K562 (cell line): ENCODE data around the gene CS. TPM values are rescaled to one million over a fixed set of nuclear protein-coding genes. Genes with fewer than 3 reads are reported as not detected.
A peak's percentile ranks its signal among the peaks of the same experiment; 100 is the strongest.

ENCODE experiments used
- ATAC-seq: fragments of 200-7000 bp; cut with Tn5 transposase; 3 replicates; pipeline ENCODE4 v1.9.1; 2020; ENCODE audit warnings: moderate library complexity
- BruUV-seq: library from RNA; stranded (reverse); fragments of 400-500 nt; replicated peaks from 2 replicates; lab custom pipeline; 2021; lab: Mats Ljungman, UMichigan
- CTCF ChIA-PET: fragments of 300-600 bp; formaldehyde crosslinking; extraction: SDS; loops from one replicate; lab custom pipeline; 2021; ENCODE audit warnings: low intra/inter-chr PET ratio; lab: Yijun Ruan, JAX
- POLR2A ChIA-PET: fragments of 300-600, 350-650 bp; sonication (Branson Sonifier 250); formaldehyde crosslinking; extraction: SDS; loops from one replicate; lab custom pipeline; 2021; ENCODE audit warnings: antibody characterized with exemption, inconsistent platforms; lab: Yijun Ruan, JAX
- DNase-seq, 4 experiments: peaks; one replicate each; pipeline versions ENCODE4 v3.0.0 to v3.0.0-alpha.2; 2011 to 2018; ENCODE audit warnings: low spot score in 3 of 4, mixed read lengths in 3 of 4; ENCODE audit errors: extremely low read depth in 1 of 4
- FAIRE-seq: peaks from 2 replicates; lab custom pipeline; 2011; peaks lifted over from hg19 to GRCh38; lab: Jason Lieb, UNC
- H2AFZ ChIP-seq: 2 replicates; pipeline ENCODE4 v1.6.0; 2011; ENCODE audit warnings: low read depth, low read length, control low read depth, inconsistent platforms
- H3K27ac ChIP-seq: fragments of 200-600 bp; 3 replicates; pipeline ENCODE4 v1.8.0; 2011; ENCODE audit warnings: low read depth, mild to moderate bottlenecking, control low read depth, inconsistent platforms, low read length, moderate library complexity, mixed read lengths; ENCODE audit errors: extremely low read depth
- H3K27me3 ChIP-seq, 2 experiments: fragments of 300-600 bp in 1 of 2; 2 replicates in 1 of 2; 3 replicates in 1 of 2; pipeline versions ENCODE4 v1.6.0 to v1.8.0; 2011; ENCODE audit warnings: inconsistent platforms in 2 of 2, low read length in 2 of 2, mild to moderate bottlenecking in 1 of 2, mixed read lengths in 1 of 2, moderate library complexity in 1 of 2; ENCODE audit not compliant: control insufficient read depth in 2 of 2, insufficient read depth in 2 of 2
- H3K36me3 ChIP-seq: fragments of 300-600 bp; 3 replicates; pipeline ENCODE4 v1.8.0; 2011; ENCODE audit warnings: mild to moderate bottlenecking, low read length, inconsistent platforms; ENCODE audit not compliant: control insufficient read depth, insufficient read depth
- H3K4me1 ChIP-seq, 2 experiments: fragments of 200-600 bp in 1 of 2; replicated peaks in 1 of 2; 2 replicates in 1 of 2; 3 replicates in 1 of 2; pipeline versions ENCODE4 v1.5.1 to v1.8.0; 2011; ENCODE audit warnings: inconsistent platforms in 2 of 2, low read length in 2 of 2, mild to moderate bottlenecking in 1 of 2, mixed read lengths in 1 of 2, moderate library complexity in 1 of 2; ENCODE audit not compliant: control insufficient read depth in 2 of 2, insufficient read depth in 2 of 2
- H3K4me2 ChIP-seq: 2 replicates; pipeline ENCODE4 v1.6.1; 2011; ENCODE audit warnings: low read length, control low read depth, inconsistent platforms, mixed read lengths; ENCODE audit not compliant: insufficient read depth
- H3K4me3 ChIP-seq: fragments of 200-600 bp; sonication (generic), shearing (Covaris generic); 2 replicates; pipeline ENCODE4 v1.5.1; 2016; ENCODE audit warnings: control low read depth, inconsistent platforms
- H3K79me2 ChIP-seq: fragments of 200-600 bp; 3 replicates; pipeline ENCODE4 v1.8.0; 2011; ENCODE audit warnings: low read length, inconsistent platforms; ENCODE audit not compliant: control insufficient read depth, insufficient read depth
- H3K9ac ChIP-seq, 2 experiments: 2 replicates each; pipeline versions ENCODE4 v1.6.0 to v1.6.1; 2011; ENCODE audit warnings: low read depth in 2 of 2, low read length in 2 of 2, control low read depth in 1 of 2, inconsistent platforms in 1 of 2, mild to moderate bottlenecking in 1 of 2, mixed read lengths in 1 of 2; ENCODE audit not compliant: insufficient read depth in 1 of 2
- H3K9me1 ChIP-seq: one replicate; pipeline ENCODE4 v1.6.0; 2011; ENCODE audit warnings: inconsistent platforms, mild to moderate bottlenecking, low read length, moderate library complexity; ENCODE audit not compliant: control insufficient read depth, insufficient read depth
- H3K9me3 ChIP-seq: replicated peaks from 2 replicates; pipeline ENCODE4 v1.5.1; 2011; ENCODE audit warnings: low read depth, low read length, inconsistent platforms; ENCODE audit not compliant: control insufficient read depth, insufficient read depth
- H4K20me1 ChIP-seq: replicated peaks from 2 replicates; pipeline ENCODE4 v1.6.1; 2011; ENCODE audit warnings: low read length, inconsistent platforms, mixed read lengths; ENCODE audit not compliant: control insufficient read depth, insufficient read depth
- BDP1 ChIP-seq: IDR thresholded peaks from 3 replicates; pipeline ENCODE4 v1.6.1; 2011; ENCODE audit not compliant: insufficient read length, insufficient read depth
- BRCA1 ChIP-seq, 2 experiments: fragments of 450-650 bp in 1 of 2; sonication (generic) in 1 of 2; formaldehyde crosslinking in 1 of 2; IDR thresholded peaks; 2 replicates each; pipeline versions ENCODE4 v1.5.0 to v1.6.1; 2017 to 2020; ENCODE audit warnings: mild to moderate bottlenecking in 1 of 2, missing genetic modification reagents in 1 of 2
- CUX1 ChIP-seq: fragments of 200-800 bp; sonication (Bioruptor generic); IDR thresholded peaks from 2 replicates; pipeline ENCODE4 v1.6.1; 2016; ENCODE audit warnings: missing genetic modification characterization, missing compliant biosample characterization
- E2F6 ChIP-seq, 2 experiments: IDR thresholded peaks; 2 replicates each; pipeline ENCODE4 v1.6.1; 2011; ENCODE audit warnings: borderline replicate concordance in 1 of 2, control low read depth in 1 of 2, low read depth in 1 of 2, low read length in 1 of 2, mild to moderate bottlenecking in 1 of 2, mixed read lengths in 1 of 2, moderate library complexity in 1 of 2; ENCODE audit not compliant: insufficient read depth in 1 of 2, insufficient read length in 1 of 2, poor library complexity in 1 of 2, severe bottlenecking in 1 of 2; ENCODE audit errors: extremely low read depth in 1 of 2
- FOS ChIP-seq: IDR thresholded peaks from 3 replicates; pipeline ENCODE4 v1.6.1; 2011; ENCODE audit not compliant: insufficient read length; ENCODE audit errors: extremely low read depth
- FOXP1 ChIP-seq: sonication (generic); formaldehyde crosslinking; IDR thresholded peaks from 2 replicates; pipeline ENCODE4 v1.8.0; 2022; ENCODE audit warnings: mild to moderate bottlenecking, missing genetic modification reagents
- MTA3 ChIP-seq: fragments of 450-650 bp; formaldehyde crosslinking; IDR thresholded peaks from 2 replicates; pipeline ENCODE4 v1.6.1; 2017; ENCODE audit warnings: mild to moderate bottlenecking, borderline replicate concordance
- ZBTB7A ChIP-seq: IDR thresholded peaks from 2 replicates; pipeline ENCODE4 v1.6.1; 2011; ENCODE audit warnings: low read depth, mild to moderate bottlenecking, low read length, moderate library complexity, borderline replicate concordance; ENCODE audit not compliant: control insufficient read depth
- ZNF76 ChIP-seq: fragments of 250-450 bp; sonication (Bioruptor Pico); IDR thresholded peaks from 2 replicates; pipeline ENCODE4 v1.4.0; 2020; ENCODE audit warnings: mild to moderate bottlenecking, moderate library complexity, borderline replicate concordance
- WGBS: fragments of 100-300 bp; shearing (Covaris generic); methylation state at CpG from one replicate; pipeline ENCODE4 v1.1.6; 2016; ENCODE audit warnings: low coverage, mixed read lengths; ENCODE audit not compliant: insufficient coverage; ENCODE audit errors: missing lambda C conversion rate; 5-methylcytosine and 5-hydroxymethylcytosine counted together
- in situ Hi-C: fragments of 300-500 bp; cut with MboI; formaldehyde crosslinking; loops from 4 replicates; pipeline ENCODE4 v1.15.0; 2018; ENCODE audit warnings: inconsistent platforms, mixed read lengths
- intact Hi-C: fragments of 100-400 bp; cut with micrococcal nuclease; formaldehyde crosslinking; loops from 2 replicates; pipeline ENCODE4 v1.14.2; 2022
- polyA plus RNA-seq, 8 experiments: library from polyadenylated mRNA; depleted of rRNA in 4 of 8; stranded (reverse) in 5 of 8; unstranded in 3 of 8; fragments of >200 nt; fragmentation: Nextera tagmentation in 2 of 8; fragmentation: Illumina TruSeq in 1 of 8; extraction: Ambion mirVana in 2 of 8; extraction: Trizol in 1 of 8; gene quantifications; 2 replicates each; pipeline versions ENCODE4 v1.2.1 to v1.2.3, GENCODE V29; 2011 to 2014; ENCODE audit warnings: inconsistent platforms in 1 of 8, missing spikeins in 1 of 8
- total RNA-seq, 7 experiments: library from RNA; depleted of rRNA in 6 of 7; stranded (reverse); fragments of >200 nt in 6 of 7; fragmentation: Illumina TruSeq in 2 of 7; extraction: Trizol in 2 of 7; gene quantifications; 2 replicates each; pipeline versions ENCODE4 v1.2.1 to v1.2.3, GENCODE V29; 2011 to 2021; ENCODE audit warnings: low replicate concordance in 1 of 7

Gene CS
- total and polyA plus RNA-seq, 9 of the 15 experiments (the other 6 are each of a cell fraction or from before 2014, with no cell fraction given) = 99.9 to 390 (median 149) TPM

- CTCF ChIA-PET = no interaction called here
- no peak for TF ChIP-seq BRCA1 (IDR thresholded peaks at IDR 0.05)
- TF ChIP-seq BRCA1 (CRISPR knock-in tag; IDR thresholded peaks at IDR 0.05) = no peak
- no peak for TF ChIP-seq BDP1
- TF ChIP-seq ZBTB7A = no peak
- TF ChIP-seq FOS = no peak
- no peak for TF ChIP-seq MTA3
- no peak for TF ChIP-seq ZNF76 (CRISPR knock-in tag)
- no peak for TF ChIP-seq E2F6 (IDR thresholded peaks at IDR 0.05; ENCODE audit: borderline replicate concordance in 1 of 2, extremely low read depth in 1 of 2, insufficient read depth in 1 of 2, insufficient read length in 1 of 2, low read depth in 1 of 2, low read length in 1 of 2, poor library complexity in 1 of 2, severe bottlenecking in 1 of 2)
- TF ChIP-seq FOXP1 (CRISPR knock-in tag) = no peak
- no peak for TF ChIP-seq CUX1
Measured at GRCh38 chr12:56252649-56253048, 47.5 kb downstream of the CS start.

More at GRCh38 chr12:56252649-56253048, 47.5 kb downstream of the CS start:
- Histone ChIP-seq H3K4me2 (no peak overlapping the region), H4K20me1 (peaks cover 6% of the 10 kb centered on the region), H3K36me3 (peaks cover 84% of the 10 kb centered on the region; the same call in 2 of the 3 replicates), H3K4me1 (peaks cover 8 to 11% of the 10 kb centered on the region in 2 experiments; a peak in 3 of 5 replicates), H3K9me1 (no peaks in the 10 kb centered on the region), H3K9me3 (no peaks in the 10 kb centered on the region), H3K79me2 (peaks cover 20% of the 10 kb centered on the region), H3K27me3 (no peaks in the 10 kb centered on the region), H2AFZ (no peak overlapping the region), H3K4me3 (no peak overlapping the region), H3K9ac (no peak overlapping the region), H3K27ac (no peak overlapping the region)
- POLR2A ChIA-PET = interaction anchor here (0.5 to 1.3 kb wide), 5 partner anchors 9 to 21 kb away, joined by 3 to 4 read pairs (median 3); no protein-coding TSS in a partner anchor
- DNase-seq = peak in 1 of 4 experiments; percentile 4
- intact Hi-C loops (no loop called here), in situ Hi-C loops (no loop called here)
- ATAC-seq = no peak
- WGBS = 100% methylated on average over 3 of the region's 3 CpGs
- BruUV-seq = no TSS peak
- no peak for FAIRE-seq
